ENCODE data around the gene UBFD1. TPM values are rescaled to one million over a fixed set of nuclear protein-coding genes. Genes with fewer than 3 reads are reported as not detected.

Gene UBFD1
- total and polyA plus RNA-seq, 10 donors: 4.2 to 63.7 (median 40.8) TPM

GRCh38 chr16:23527961-23528643 lies 29.4 kb upstream of the UBFD1 start:
- DNase-seq: no peak
- intact Hi-C loops (cut with DNase I; ENCODE audit: low total_unique reads): no loop called here
- peaks cover 0 to 99% (median 61%) of the 10 kb centered on the region in 6 donors for H3K36me3 ChIP-seq
- no peak overlapping the region for H3K4me3 ChIP-seq
- H3K9me3 ChIP-seq: no peaks in the 10 kb centered on the region
- peak overlapping the region in 2 of 8 donors; percentile 30 to 31 for H3K27ac ChIP-seq
- peaks cover 0 to 23% (median 0%) of the 10 kb centered on the region in 6 donors for H3K4me1 ChIP-seq
- 86 to 96% (median 92%) methylated on average over 11 of the region's 11 CpGs for WGBS, 5 donors
- TF ChIP-seq CTCF (IDR thresholded peaks at IDR 0.05 in 8 of 11, conservative IDR thresholded peaks at IDR 0.05 in 3 of 11) (no peak), POLR2AphosphoS5 (IDR thresholded peaks at IDR 0.05) (no peak), POLR2A (IDR thresholded peaks at IDR 0.05) (no peak)
- no peaks in the 10 kb centered on the region for H3K27me3 ChIP-seq (replicated peaks in 1 of 7)

GRCh38 chr16:23528644-23529310 lies 28.8 kb upstream of the UBFD1 start:
- no peak for TF ChIP-seq POLR2A (IDR thresholded peaks at IDR 0.05)
- TF ChIP-seq POLR2AphosphoS5 (IDR thresholded peaks at IDR 0.05): no peak
- TF ChIP-seq CTCF (IDR thresholded peaks at IDR 0.05 in 8 of 11, conservative IDR thresholded peaks at IDR 0.05 in 3 of 11): no peak
- no peaks in the 10 kb centered on the region for H3K27me3 ChIP-seq (replicated peaks in 1 of 7)
- intact Hi-C loops (cut with DNase I; ENCODE audit: low total_unique reads): no loop called here
- 70 to 95% (median 85%) methylated on average over 10 of the region's 10 CpGs for WGBS, 5 donors
- no peak overlapping the region for H3K4me3 ChIP-seq
- H3K4me1 ChIP-seq: peaks cover 0 to 23% (median 0%) of the 10 kb centered on the region in 6 donors
- peaks cover 0 to 99% (median 61%) of the 10 kb centered on the region in 6 donors for H3K36me3 ChIP-seq
- DNase-seq: no peak
- peak overlapping the region in 2 of 8 donors; percentile 30 to 31 for H3K27ac ChIP-seq
- no peaks in the 10 kb centered on the region for H3K9me3 ChIP-seq

- intact Hi-C loops (cut with DNase I; ENCODE audit: low total_unique reads): no loop called here
- Histone ChIP-seq H3K4me3 (no peak overlapping the region), H3K27ac (no peak overlapping the region), H3K4me1 (peaks cover 0 to 19% (median 0%) of the 10 kb centered on the region in 6 donors), H3K27me3 (replicated peaks in 1 of 7) (no peaks in the 10 kb centered on the region), H3K9me3 (no peaks in the 10 kb centered on the region), H3K36me3 (peaks cover 0 to 99% (median 64%) of the 10 kb centered on the region in 6 donors)
- no peak for DNase-seq
- no peak for TF ChIP-seq CTCF (IDR thresholded peaks at IDR 0.05 in 8 of 11, conservative IDR thresholded peaks at IDR 0.05 in 3 of 11)
- TF ChIP-seq POLR2A (IDR thresholded peaks at IDR 0.05): no peak
- no peak for TF ChIP-seq POLR2AphosphoS5 (IDR thresholded peaks at IDR 0.05)
- WGBS, 5 donors: 90 to 97% (median 95%) methylated on average over 5 of the region's 5 CpGs
Measured at GRCh38 chr16:23530062-23530461, 27.5 kb upstream of the UBFD1 start.

- intact Hi-C loops (cut with DNase I; ENCODE audit: low total_unique reads): no loop called here
- peaks cover 0 to 19% (median 0%) of the 10 kb centered on the region in 6 donors for H3K4me1 ChIP-seq
- no peak for TF ChIP-seq POLR2A (IDR thresholded peaks at IDR 0.05)
- no peak for TF ChIP-seq POLR2AphosphoS5 (IDR thresholded peaks at IDR 0.05)
- TF ChIP-seq CTCF (IDR thresholded peaks at IDR 0.05 in 8 of 11, conservative IDR thresholded peaks at IDR 0.05 in 3 of 11): no peak
- DNase-seq: no peak
- no peak overlapping the region for H3K27ac ChIP-seq
- H3K36me3 ChIP-seq: peaks cover 0 to 99% (median 69%) of the 10 kb centered on the region in 6 donors
- H3K27me3 ChIP-seq (replicated peaks in 1 of 7): no peaks in the 10 kb centered on the region
- 90 to 100% (median 100%) methylated on average over 1 of the region's 1 CpG for WGBS, 5 donors
- H3K4me3 ChIP-seq: no peak overlapping the region
- no peaks in the 10 kb centered on the region for H3K9me3 ChIP-seq
Measured at GRCh38 chr16:23532448-23532847, 25.1 kb upstream of the UBFD1 start.

All from spleen (tissue), 11 donors.